PC-9 (cell line): Measurements from ENCODE around the gene TNXB. TPM values are rescaled to one million over a fixed set of nuclear protein-coding genes. Genes with fewer than 3 reads are reported as not detected.
"Not testable (repeated sequence)": the region's sequence is repeated elsewhere in the genome, so short reads cannot be mapped to it uniquely, and the experiment has no call there.

Experiments used
- BruUV-seq: library from RNA; stranded (reverse); fragments of 400-500 nt; replicated peaks from 2 replicates; lab custom pipeline; 2021; lab: Mats Ljungman, UMichigan
- CTCF ChIA-PET: fragments of 300-600 bp; sonication (Branson Sonifier 250); formaldehyde crosslinking; loops from one replicate; lab custom pipeline; 2022; ENCODE audit warnings: antibody characterized with exemption; lab: Charles Lee
- POLR2A ChIA-PET: fragments of 300-600 bp; sonication (Branson Sonifier 250); formaldehyde crosslinking; loops from one replicate; lab custom pipeline; 2022; ENCODE audit warnings: antibody characterized with exemption; ENCODE audit not compliant: unreplicated experiment; lab: Charles Lee
- DNase-seq, 2 experiments: peaks; one replicate each; pipeline versions ENCODE4 v3.0.0 to v3.0.0-alpha.2; 2015 to 2022; ENCODE audit warnings: mixed read lengths in 1 of 2
- H2AFZ ChIP-seq: fragments of 200-600 bp; sonication (generic); 2 replicates; pipeline ENCODE4 v1.8.1; 2017; ENCODE audit warnings: antibody characterized with exemption
- H3F3A ChIP-seq: fragments of 200-600 bp; sonication (generic); 2 replicates; pipeline ENCODE4 v1.8.1; 2017; ENCODE audit warnings: antibody characterized with exemption, mild to moderate bottlenecking, low read depth; ENCODE audit not compliant: insufficient read depth
- H3K27ac ChIP-seq: fragments of 200-600 bp; sonication (generic); 2 replicates; pipeline ENCODE4 v1.6.1; 2016; ENCODE audit warnings: mixed run types
- H3K27me3 ChIP-seq: fragments of 200-600 bp; sonication (generic); 2 replicates; pipeline ENCODE4 v1.6.1; 2016; ENCODE audit warnings: low read depth, mixed run types; ENCODE audit not compliant: insufficient read depth
- H3K36me3 ChIP-seq: fragments of 200-600 bp; sonication (generic); 2 replicates; pipeline ENCODE4 v1.6.1; 2016; ENCODE audit warnings: low read depth, mixed run types
- H3K4me1 ChIP-seq: fragments of 200-600 bp; sonication (generic); replicated peaks from 2 replicates; pipeline ENCODE4 v1.6.1; 2016; ENCODE audit warnings: mixed run types; ENCODE audit not compliant: insufficient read depth
- H3K4me2 ChIP-seq: fragments of 200-600 bp; sonication (generic); 2 replicates; pipeline ENCODE4 v1.6.1; 2017; ENCODE audit warnings: mixed run types
- H3K4me3 ChIP-seq: fragments of 200-600 bp; sonication (generic); 2 replicates; pipeline ENCODE4 v1.6.1; 2016; ENCODE audit warnings: mixed run types
- H3K79me2 ChIP-seq: fragments of 200-600 bp; sonication (generic); 2 replicates; pipeline ENCODE4 v1.6.1; 2017; ENCODE audit warnings: low read depth, mixed run types
- H3K9me2 ChIP-seq: fragments of 200-600 bp; sonication (generic); 2 replicates; pipeline ENCODE4 v1.8.1; 2017; ENCODE audit warnings: mild to moderate bottlenecking; ENCODE audit not compliant: insufficient read depth
- H3K9me3 ChIP-seq: fragments of 200-600 bp; sonication (generic); 2 replicates; pipeline ENCODE4 v1.8.1; 2016; ENCODE audit warnings: low read depth; ENCODE audit not compliant: insufficient read depth
- H4K20me1 ChIP-seq: fragments of 200-600 bp; sonication (generic); 2 replicates; pipeline ENCODE4 v1.8.1; 2017; ENCODE audit not compliant: insufficient read depth
- intact Hi-C: fragments of 100-400 bp; cut with micrococcal nuclease; formaldehyde crosslinking; loops from one replicate; pipeline ENCODE4 v1.10.0; 2022; ENCODE audit not compliant: unreplicated experiment
- total RNA-seq: library from RNA; stranded (reverse); gene quantifications from 2 replicates; pipeline ENCODE4 v1.2.3, GENCODE V29; 2021

Gene TNXB
- total RNA-seq, 1 experiment from 2014 or later: 15.1 TPM

DNA sequence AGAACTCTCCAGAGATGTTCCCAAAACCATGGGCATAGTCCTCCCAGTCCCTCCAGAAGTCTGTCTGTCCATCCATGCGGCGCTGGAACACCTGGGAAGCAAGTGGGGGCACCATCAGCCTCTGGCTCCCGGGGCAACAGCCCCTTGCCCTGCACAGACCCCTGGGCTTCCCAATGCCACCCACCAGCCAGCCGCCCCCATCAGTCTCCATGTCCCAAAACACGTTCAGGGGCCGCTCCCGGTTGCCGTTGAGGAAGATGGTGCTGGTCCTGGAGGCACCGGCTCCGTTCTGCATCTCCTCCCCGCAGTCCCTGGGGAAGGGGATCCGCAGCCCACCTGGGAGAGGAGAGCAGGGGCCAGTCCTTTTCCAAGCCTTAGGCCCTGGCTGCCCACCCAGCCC, 99.6 kb downstream of the TNXB start:
- H3K9me3 ChIP-seq, H2AFZ ChIP-seq, DNase-seq, H3F3A ChIP-seq, H3K4me2 ChIP-seq, BruUV-seq, H3K4me1 ChIP-seq, CTCF ChIA-PET, intact Hi-C loops, H3K36me3 ChIP-seq, H3K27me3 ChIP-seq, H3K9me2 ChIP-seq, POLR2A ChIA-PET, H3K4me3 ChIP-seq, H4K20me1 ChIP-seq, H3K79me2 ChIP-seq, H3K27ac ChIP-seq: not testable (repeated sequence)

DNA sequence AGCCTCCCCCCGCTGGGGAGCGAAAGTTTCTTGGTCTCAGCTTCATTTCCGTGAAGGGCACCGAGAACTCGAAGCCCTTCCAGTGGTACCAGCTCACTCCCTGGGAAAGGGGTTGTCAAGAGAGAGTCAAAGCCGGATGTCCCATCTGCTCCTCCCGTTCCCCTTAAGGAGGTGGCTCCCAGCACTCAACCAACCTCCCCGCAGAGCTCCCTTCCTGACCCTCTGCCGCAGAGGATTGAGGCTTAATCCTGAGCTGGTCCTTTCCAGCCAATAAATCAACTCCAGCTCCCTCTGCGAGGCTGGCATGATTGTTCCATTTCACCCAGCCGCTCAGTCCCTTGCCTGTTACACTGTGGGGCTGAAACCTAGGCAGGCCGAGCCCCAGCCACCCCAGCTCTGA, 100.5 kb downstream of the TNXB start:
- DNase-seq: not testable (repeated sequence)

GRCh38 chr6:32008037-32008436, 101.1 kb downstream of the TNXB start:
- H4K20me1 ChIP-seq, H3K27ac ChIP-seq, H3K9me3 ChIP-seq, H3K4me2 ChIP-seq, POLR2A ChIA-PET, H2AFZ ChIP-seq, H3K36me3 ChIP-seq, intact Hi-C loops, CTCF ChIA-PET, DNase-seq, H3K9me2 ChIP-seq, BruUV-seq, H3K27me3 ChIP-seq, H3K4me1 ChIP-seq, H3K79me2 ChIP-seq, H3K4me3 ChIP-seq, H3F3A ChIP-seq: not testable (repeated sequence)

More for the DNA sequence above, 100.5 kb downstream of the TNXB start:
- H3K27ac ChIP-seq, BruUV-seq, H2AFZ ChIP-seq, H3K4me2 ChIP-seq, POLR2A ChIA-PET, H3K4me1 ChIP-seq, H4K20me1 ChIP-seq, intact Hi-C loops, H3K9me3 ChIP-seq, H3K27me3 ChIP-seq, H3K36me3 ChIP-seq, H3K4me3 ChIP-seq, H3K9me2 ChIP-seq, H3K79me2 ChIP-seq, CTCF ChIA-PET, H3F3A ChIP-seq: not testable (repeated sequence)

GRCh38 chr6:32007086-32007485, 102.1 kb downstream of the TNXB start:
- H3K27me3 ChIP-seq, CTCF ChIA-PET, H3K9me2 ChIP-seq, H3K27ac ChIP-seq, H3K4me2 ChIP-seq, H3K9me3 ChIP-seq, H3K4me3 ChIP-seq, H3K4me1 ChIP-seq, H3F3A ChIP-seq, H2AFZ ChIP-seq, H4K20me1 ChIP-seq, DNase-seq, intact Hi-C loops, POLR2A ChIA-PET, BruUV-seq, H3K79me2 ChIP-seq, H3K36me3 ChIP-seq: not testable (repeated sequence)

GRCh38 chr6:32005991-32006529, 103.1 kb downstream of the TNXB start:
- CTCF ChIA-PET, BruUV-seq: not testable (repeated sequence)

GRCh38 chr6:32005538-32005880, 103.6 kb downstream of the TNXB start:
- H3F3A ChIP-seq, CTCF ChIA-PET, H4K20me1 ChIP-seq, DNase-seq, BruUV-seq, H3K27me3 ChIP-seq, H3K9me2 ChIP-seq, H2AFZ ChIP-seq, intact Hi-C loops, H3K79me2 ChIP-seq, H3K9me3 ChIP-seq, POLR2A ChIA-PET, H3K4me3 ChIP-seq, H3K4me2 ChIP-seq, H3K36me3 ChIP-seq, H3K4me1 ChIP-seq, H3K27ac ChIP-seq: not testable (repeated sequence)

More at GRCh38 chr6:32005991-32006529, 103.1 kb downstream of the TNXB start:
- H3K9me3 ChIP-seq, H3K4me3 ChIP-seq, H3K4me1 ChIP-seq, POLR2A ChIA-PET, intact Hi-C loops, H3K79me2 ChIP-seq, H3K27me3 ChIP-seq, H3K9me2 ChIP-seq, H4K20me1 ChIP-seq, H3K36me3 ChIP-seq, H3K27ac ChIP-seq, H3K4me2 ChIP-seq, H2AFZ ChIP-seq, H3F3A ChIP-seq, DNase-seq: not testable (repeated sequence)

GRCh38 chr6:32004864-32005537, 104.1 kb downstream of the TNXB start:
- H3K4me3 ChIP-seq, H3K79me2 ChIP-seq, H2AFZ ChIP-seq, H3K4me1 ChIP-seq, H4K20me1 ChIP-seq, intact Hi-C loops, CTCF ChIA-PET, BruUV-seq, H3K4me2 ChIP-seq, H3F3A ChIP-seq, H3K27ac ChIP-seq, DNase-seq, H3K36me3 ChIP-seq, POLR2A ChIA-PET, H3K9me3 ChIP-seq, H3K9me2 ChIP-seq, H3K27me3 ChIP-seq: not testable (repeated sequence)
